ENCODE results near the gene SEL1L3. TPM values are rescaled to one million over a fixed set of nuclear protein-coding genes. Genes with fewer than 3 reads are reported as not detected.

The SEL1L3 gene
- total and polyA plus RNA-seq, 2 donors (not counting 3 experiments of a cell fraction or from before 2014, with no cell fraction given), result 53.4 to 122 TPM

GRCh38 chr4:25838526-25838925 is 24.3 kb downstream of the SEL1L3 start:
- H3K4me2 ChIP-seq (ENCODE audit: insufficient read depth, low read length), result no peak overlapping the region
- H3K9me1 ChIP-seq (replicated peaks; ENCODE audit: control insufficient read depth, extremely low read depth, insufficient read depth, low read length), result no peaks in the 10 kb centered on the region
- H3K9me3 ChIP-seq (replicated peaks; ENCODE audit: control insufficient read depth, insufficient read depth, low read length), result no peaks in the 10 kb centered on the region
- no peaks in the 10 kb centered on the region for H3K79me2 ChIP-seq (ENCODE audit: control insufficient read depth, insufficient read depth, low read length)
- FAIRE-seq (no peak), DNase-seq (ENCODE audit: low read depth, low spot score) (no peak)
- H2AFZ ChIP-seq (ENCODE audit: low read depth, low read length), result no peak overlapping the region
- ChIA-PET CTCF (interaction anchor here (1.6 kb wide), 1 partner anchor 11 kb away, joined by 4 read pairs; no protein-coding TSS in a partner anchor), POLR2A (no interaction called here)
- dilution Hi-C loops (cut with MboI; ENCODE audit: extremely low pct_ligation_motif_present, low sequenced_read_pairs) (no loop called here), intact Hi-C loops (cut with micrococcal nuclease) (no loop called here)
- TF ChIP-seq FOS (IDR thresholded peaks at IDR 0.05; ENCODE audit: borderline replicate concordance, insufficient read depth, low read length) (no peak), EZH2 (IDR thresholded peaks at IDR 0.05; ENCODE audit: borderline replicate concordance, low read depth, low read length, severe bottlenecking) (no peak), POLR2A (IDR thresholded peaks at IDR 0.05; ENCODE audit: low read depth, low read length) (no peak), CTCF (IDR thresholded peaks at IDR 0.05; ENCODE audit: extremely low read depth in 1 of 2, insufficient read depth in 1 of 2, low read depth in 1 of 2, low read length in 2 of 2) (no peak), GATA2 (IDR thresholded peaks at IDR 0.05; ENCODE audit: insufficient read depth, insufficient read length, low read depth, low read length) (no peak), MYC (IDR thresholded peaks at IDR 0.05; ENCODE audit: low read depth, low read length) (no peak), POLR2AphosphoS5 (IDR thresholded peaks at IDR 0.05; ENCODE audit: insufficient read depth, low read depth, low read length) (no peak), JUN (IDR thresholded peaks at IDR 0.05; ENCODE audit: borderline replicate concordance, insufficient read depth, insufficient read length, low read depth) (no peak)
- no peak overlapping the region for H3K27ac ChIP-seq (ENCODE audit: insufficient read depth, low read depth, low read length)
- H4K20me1 ChIP-seq (replicated peaks; ENCODE audit: control insufficient read depth, extremely low read depth, insufficient read depth, low read length), result no peaks in the 10 kb centered on the region
- no peak overlapping the region for H3K9ac ChIP-seq (replicated peaks; ENCODE audit: extremely low read depth, insufficient read depth, low read length)
- peaks cover 0 to 2% of the 10 kb centered on the region in 2 experiments for H3K36me3 ChIP-seq (ENCODE audit: control insufficient read depth in 2 of 2, extremely low read depth in 1 of 2, insufficient read depth in 2 of 2, low read length in 2 of 2)
- no peak overlapping the region for H3K4me3 ChIP-seq (replicated peaks in 1 of 3; ENCODE audit: insufficient read depth in 1 of 3, low read depth in 1 of 3, low read length in 3 of 3)
- no peaks in the 10 kb centered on the region for H3K27me3 ChIP-seq (ENCODE audit: control insufficient read depth in 2 of 2, insufficient read depth in 2 of 2, low read length in 2 of 2)
- H3K4me1 ChIP-seq (ENCODE audit: control insufficient read depth, extremely low read depth, insufficient read depth, low read length), result no peaks in the 10 kb centered on the region
- no TSS peak for BruUV-seq (replicated peaks)

Data from endothelial cell of umbilical vein (primary cell).